Prostate gland (tissue), 2 donors: ENCODE results near the gene NKTR. TPM values are rescaled to one million over a fixed set of nuclear protein-coding genes. Genes with fewer than 3 reads are reported as not detected.

Experiments
- DNase-seq: peaks from one replicate; pipeline ENCODE4 v3.0.0-alpha.2; 2019; ENCODE audit warnings: low spot score
- H3K27ac ChIP-seq, 2 donors: fragments of 200-600 bp; sonication (generic); 2 replicates each; pipeline ENCODE4 v1.5.1; 2017 to 2019
- H3K27me3 ChIP-seq: fragments of 200-600 bp; sonication (generic); replicated peaks from 2 replicates; pipeline ENCODE4 v1.5.1; 2019; ENCODE audit not compliant: insufficient read depth
- H3K36me3 ChIP-seq, 2 donors: fragments of 200-600 bp; sonication (generic); 1 replicate in 1 of 2; 2 replicates in 1 of 2; pipeline versions ENCODE4 v1.5.1 to v1.8.1; 2017 to 2019
- H3K4me1 ChIP-seq: fragments of 200-600 bp; sonication (generic); replicated peaks from 2 replicates; pipeline ENCODE4 v1.5.1; 2019
- H3K4me3 ChIP-seq, 2 donors: fragments of 200-600 bp; sonication (generic); 2 replicates each; pipeline ENCODE4 v1.5.1; 2017 to 2019
- H3K9me3 ChIP-seq: fragments of 200-600 bp; sonication (generic); 2 replicates; pipeline ENCODE4 v1.5.1; 2017
- POLR2A ChIP-seq: fragments of 450-650 bp; IDR thresholded peaks from one replicate; pipeline ENCODE4 v1.6.1; 2016; ENCODE audit warnings: antibody characterized with exemption, mild to moderate bottlenecking
- POLR2AphosphoS5 ChIP-seq: sonication (generic); formaldehyde crosslinking; IDR thresholded peaks from one replicate; pipeline ENCODE4 v1.6.1; 2017; ENCODE audit warnings: antibody characterized with exemption
- WGBS: methylation state at CpG from one replicate; pipeline ENCODE4 v1.1.5; 2018; 5-methylcytosine and 5-hydroxymethylcytosine counted together
- intact Hi-C: fragments of 100-400 bp; cut with DNase I; formaldehyde crosslinking; loops from one replicate; pipeline ENCODE4 v1.14.2; 2022
- total RNA-seq, 2 donors: library from RNA; depleted of rRNA; stranded (reverse); fragments of >200 nt; gene quantifications; one replicate each; pipeline ENCODE4 v1.1.0, GENCODE V29; 2016
- TF ChIP-seq, protein P1 (sequence below), 4 experiments: fragments of 200-600 bp in 2 of 4; fragments of 450-650 bp in 2 of 4; sonication (generic) in 2 of 4; IDR thresholded peaks; 1 replicate in 3 of 4; 2 replicates in 1 of 4; pipeline ENCODE4 v1.5.1; 2016 to 2019; ENCODE audit warnings: antibody characterized with exemption in 4 of 4, mild to moderate bottlenecking in 2 of 4, moderate library complexity in 2 of 4

The NKTR gene
- total RNA-seq, 2 donors from 2014 or later = 42.2 to 91.6 TPM

DNA sequence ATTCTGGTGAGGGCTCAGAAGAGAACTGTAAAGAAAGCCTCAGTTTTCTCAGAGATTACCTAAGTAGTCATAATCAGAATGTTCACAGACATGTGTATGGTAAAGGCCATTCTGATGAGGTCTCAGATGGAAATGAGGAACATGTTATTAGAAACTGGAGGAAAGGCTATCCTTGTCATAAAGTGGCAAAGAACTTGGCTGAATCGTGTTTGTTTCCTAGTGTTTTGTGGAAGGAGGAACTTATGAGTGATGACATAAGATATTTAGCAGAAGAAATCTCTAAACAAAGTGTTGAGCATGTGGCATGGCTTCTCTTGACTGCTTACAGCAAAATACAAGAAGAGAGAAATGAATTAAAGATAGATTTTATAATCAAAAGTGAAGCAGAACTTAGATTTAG is 72.0 kb downstream of the NKTR start:
- no peak for DNase-seq
- Histone ChIP-seq H3K4me1 (no peaks in the 10 kb centered on the region), H3K27me3 (no peaks in the 10 kb centered on the region), H3K4me3 (no peak overlapping the region), H3K27ac (no peak overlapping the region), H3K36me3 (no peaks in the 10 kb centered on the region), H3K9me3 (no peaks in the 10 kb centered on the region)
- no peak for TF ChIP-seq POLR2A
- TF ChIP-seq, protein P1, sequence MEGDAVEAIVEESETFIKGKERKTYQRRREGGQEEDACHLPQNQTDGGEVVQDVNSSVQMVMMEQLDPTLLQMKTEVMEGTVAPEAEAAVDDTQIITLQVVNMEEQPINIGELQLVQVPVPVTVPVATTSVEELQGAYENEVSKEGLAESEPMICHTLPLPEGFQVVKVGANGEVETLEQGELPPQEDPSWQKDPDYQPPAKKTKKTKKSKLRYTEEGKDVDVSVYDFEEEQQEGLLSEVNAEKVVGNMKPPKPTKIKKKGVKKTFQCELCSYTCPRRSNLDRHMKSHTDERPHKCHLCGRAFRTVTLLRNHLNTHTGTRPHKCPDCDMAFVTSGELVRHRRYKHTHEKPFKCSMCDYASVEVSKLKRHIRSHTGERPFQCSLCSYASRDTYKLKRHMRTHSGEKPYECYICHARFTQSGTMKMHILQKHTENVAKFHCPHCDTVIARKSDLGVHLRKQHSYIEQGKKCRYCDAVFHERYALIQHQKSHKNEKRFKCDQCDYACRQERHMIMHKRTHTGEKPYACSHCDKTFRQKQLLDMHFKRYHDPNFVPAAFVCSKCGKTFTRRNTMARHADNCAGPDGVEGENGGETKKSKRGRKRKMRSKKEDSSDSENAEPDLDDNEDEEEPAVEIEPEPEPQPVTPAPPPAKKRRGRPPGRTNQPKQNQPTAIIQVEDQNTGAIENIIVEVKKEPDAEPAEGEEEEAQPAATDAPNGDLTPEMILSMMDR (IDR thresholded peaks at IDR 0.05) = no peak
- TF ChIP-seq POLR2AphosphoS5 = no peak
- intact Hi-C loops = no loop called here
- 66% methylated on average over 1 of the region's 1 CpG for WGBS

DNA sequence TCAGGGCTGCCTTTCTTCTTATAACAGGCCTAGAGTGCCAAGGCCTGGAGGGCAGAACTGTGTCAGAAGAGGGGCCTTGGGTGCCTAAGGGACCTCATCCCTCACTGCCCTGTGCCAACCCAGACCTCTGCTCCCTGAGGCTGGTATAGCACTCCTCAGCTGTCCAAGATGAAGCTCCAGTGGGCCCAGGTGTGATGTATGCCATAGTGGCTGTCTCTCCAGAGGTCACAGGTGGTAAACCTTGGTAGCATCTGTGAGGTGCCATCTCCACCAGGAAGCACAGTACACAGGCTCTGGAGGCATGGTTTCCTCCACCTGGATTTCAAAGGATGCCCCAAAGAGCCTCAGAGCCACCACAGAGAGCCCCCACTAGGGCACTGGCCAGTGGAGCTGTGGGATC is 72.6 kb downstream of the NKTR start:
- Histone ChIP-seq H3K4me1 (no peaks in the 10 kb centered on the region), H3K27me3 (no peaks in the 10 kb centered on the region), H3K36me3 (no peaks in the 10 kb centered on the region), H3K9me3 (no peaks in the 10 kb centered on the region), H3K4me3 (no peak overlapping the region), H3K27ac (no peak overlapping the region)
- intact Hi-C loops = no loop called here
- TF ChIP-seq POLR2A (no peak), POLR2AphosphoS5 (no peak)
- TF ChIP-seq, protein P1 (IDR thresholded peaks at IDR 0.05) = no peak
- no peak for DNase-seq

DNA sequence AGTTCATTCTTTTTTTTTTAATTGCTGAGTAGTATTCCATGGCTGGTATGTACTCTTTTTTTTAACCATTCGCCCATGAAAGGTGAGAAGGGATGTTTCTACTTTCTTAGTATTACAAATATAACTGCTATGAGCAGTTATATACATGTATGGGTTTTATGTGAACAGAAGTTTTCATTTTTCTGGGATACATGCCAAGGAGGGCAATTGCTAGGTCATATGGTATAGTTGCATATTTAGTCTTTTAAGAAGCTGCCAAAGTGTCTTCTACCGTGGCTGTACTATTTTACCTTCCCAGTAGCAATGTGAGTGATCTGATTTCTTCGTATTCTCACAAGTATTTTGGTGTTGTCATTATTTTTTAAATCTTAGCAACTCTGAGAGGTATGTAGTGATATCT is 73.7 kb downstream of the NKTR start:
- H3K27ac ChIP-seq = no peak overlapping the region
- H3K9me3 ChIP-seq = no peaks in the 10 kb centered on the region
- no peaks in the 10 kb centered on the region for H3K27me3 ChIP-seq
- intact Hi-C loops = no loop called here
- no peak overlapping the region for H3K4me3 ChIP-seq
- WGBS = 66% methylated on average over 3 of the region's 3 CpGs
- no peaks in the 10 kb centered on the region for H3K4me1 ChIP-seq
- DNase-seq = no peak
- no peaks in the 10 kb centered on the region for H3K36me3 ChIP-seq
- TF ChIP-seq POLR2A = no peak
- no peak for TF ChIP-seq POLR2AphosphoS5
- TF ChIP-seq, protein P1 (IDR thresholded peaks at IDR 0.05) = no peak

DNA sequence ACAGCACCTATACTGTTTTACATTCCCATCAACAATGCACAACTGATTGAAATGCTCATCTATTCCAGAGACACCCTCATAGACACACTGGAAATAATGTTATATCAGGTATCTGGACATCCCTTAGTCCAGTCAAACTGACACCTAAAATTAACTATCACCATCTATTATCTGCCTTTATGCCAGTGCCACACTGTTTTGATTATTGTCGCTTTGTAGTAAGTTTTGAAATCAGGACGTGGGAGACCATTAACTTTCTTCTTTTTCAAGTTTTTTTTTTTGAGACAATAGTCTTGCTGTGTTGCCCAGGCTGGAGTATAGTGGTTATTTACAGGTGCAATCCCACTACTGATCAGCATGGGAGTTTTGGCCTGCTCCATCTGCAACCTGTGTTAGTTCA is 75.4 kb downstream of the NKTR start:
- Histone ChIP-seq H3K4me1 (no peaks in the 10 kb centered on the region), H3K9me3 (no peaks in the 10 kb centered on the region), H3K4me3 (no peak overlapping the region), H3K36me3 (no peaks in the 10 kb centered on the region), H3K27me3 (no peaks in the 10 kb centered on the region), H3K27ac (no peak overlapping the region)
- TF ChIP-seq POLR2AphosphoS5 (no peak), POLR2A (no peak)
- TF ChIP-seq, protein P1 (IDR thresholded peaks at IDR 0.05) = no peak
- WGBS = 94% methylated on average over 2 of the region's 2 CpGs
- no peak for DNase-seq
- intact Hi-C loops = no loop called here

DNA sequence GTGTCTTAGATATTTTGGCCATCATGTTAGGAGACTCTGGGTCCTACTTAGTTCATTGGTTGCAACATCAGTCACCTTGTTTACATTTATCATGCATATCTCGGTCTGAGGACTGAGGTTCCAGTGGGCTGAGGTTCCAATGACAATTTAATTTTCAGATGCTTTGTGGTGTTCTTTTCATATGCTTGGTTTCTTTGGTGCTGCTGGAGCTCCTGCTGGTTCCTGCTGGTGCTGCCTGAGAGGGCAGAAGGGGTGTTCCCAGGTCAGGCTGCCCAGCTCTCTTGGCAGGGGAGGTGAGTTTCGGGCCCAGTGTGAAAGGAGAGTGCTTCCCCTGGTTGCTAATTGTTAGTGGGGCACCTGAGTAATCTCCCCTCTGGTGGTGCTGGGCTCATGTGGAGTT is 78.0 kb downstream of the NKTR start:
- intact Hi-C loops = no loop called here
- Histone ChIP-seq H3K4me3 (no peak overlapping the region), H3K27ac (no peak overlapping the region), H3K9me3 (no peaks in the 10 kb centered on the region), H3K4me1 (no peaks in the 10 kb centered on the region), H3K27me3 (no peaks in the 10 kb centered on the region), H3K36me3 (no peaks in the 10 kb centered on the region)
- no peak for DNase-seq
- TF ChIP-seq POLR2A = no peak
- no peak for TF ChIP-seq POLR2AphosphoS5
- TF ChIP-seq, protein P1 (IDR thresholded peaks at IDR 0.05) = no peak
- WGBS = 79% methylated on average over 2 of the region's 2 CpGs
